GM18498 (cell line): ENCODE measurements around the gene ELOVL5.
"Not testable (repeated sequence)": the region's sequence is repeated elsewhere in the genome, so short reads cannot be mapped to it uniquely, and the experiment has no call there.

Source experiments
- ATAC-seq: cut with Tn5 transposase; IDR thresholded peaks from one replicate; pipeline ENCODE4 v1.9.1; 2021; ENCODE audit warnings: mild to moderate bottlenecking, moderate library complexity; ENCODE audit not compliant: unreplicated experiment

Gene ELOVL5

GRCh38 chr6:53330137-53330536, 18.6 kb downstream of the ELOVL5 start:
- ATAC-seq: no peak

DNA sequence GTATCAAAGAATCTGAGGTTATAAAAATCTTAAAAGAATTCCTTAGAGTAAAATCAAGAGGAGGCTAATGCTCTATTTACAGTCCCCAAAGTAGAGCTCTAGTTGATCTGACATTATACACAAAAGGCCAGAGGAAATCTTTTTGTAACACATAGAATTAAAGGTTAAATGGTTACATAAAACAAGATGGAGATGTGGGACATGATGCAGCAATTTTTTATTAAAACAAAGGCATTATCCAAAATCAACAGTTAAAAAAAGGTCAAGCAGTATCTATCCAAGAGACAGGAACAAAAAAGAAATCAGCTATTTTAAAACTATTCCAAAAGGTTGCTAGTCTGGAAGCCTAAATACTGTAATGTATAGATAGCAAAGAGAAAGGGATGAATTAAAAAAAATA, 20.4 kb downstream of the ELOVL5 start:
- no peak for ATAC-seq

GRCh38 chr6:53327017-53327395, 21.7 kb downstream of the ELOVL5 start:
- ATAC-seq: no peak

DNA sequence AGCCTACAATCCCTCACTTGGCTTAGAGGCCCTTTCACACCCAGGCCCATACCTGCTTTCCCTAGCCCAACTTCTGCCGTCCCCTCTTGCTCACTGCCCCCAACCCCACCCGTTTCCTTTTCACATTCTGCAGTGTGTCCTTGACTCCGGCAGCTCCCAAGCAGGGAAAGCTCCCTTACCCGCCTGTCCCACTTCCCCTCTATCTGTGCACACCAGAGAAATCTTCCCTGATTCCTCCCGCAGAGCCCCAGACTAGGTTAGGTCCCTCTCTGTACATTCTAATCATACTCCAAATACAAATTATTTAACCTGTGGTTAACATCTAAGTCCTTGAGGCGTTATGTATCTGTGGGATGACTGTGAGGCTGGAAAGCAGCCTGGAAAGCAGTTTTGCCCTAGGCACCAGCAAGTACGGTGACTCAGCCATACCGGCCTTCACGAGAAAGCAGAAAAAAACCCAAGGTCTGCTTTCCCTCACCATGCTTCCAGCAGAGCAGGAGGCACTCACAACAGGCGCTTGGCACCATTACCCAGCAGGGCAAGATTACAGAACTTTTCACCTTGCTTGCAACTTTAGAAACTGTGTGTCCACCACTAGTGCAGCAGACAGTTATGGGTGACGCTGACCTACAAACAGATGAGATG, 22.3 kb downstream of the ELOVL5 start:
- no peak for ATAC-seq

DNA sequence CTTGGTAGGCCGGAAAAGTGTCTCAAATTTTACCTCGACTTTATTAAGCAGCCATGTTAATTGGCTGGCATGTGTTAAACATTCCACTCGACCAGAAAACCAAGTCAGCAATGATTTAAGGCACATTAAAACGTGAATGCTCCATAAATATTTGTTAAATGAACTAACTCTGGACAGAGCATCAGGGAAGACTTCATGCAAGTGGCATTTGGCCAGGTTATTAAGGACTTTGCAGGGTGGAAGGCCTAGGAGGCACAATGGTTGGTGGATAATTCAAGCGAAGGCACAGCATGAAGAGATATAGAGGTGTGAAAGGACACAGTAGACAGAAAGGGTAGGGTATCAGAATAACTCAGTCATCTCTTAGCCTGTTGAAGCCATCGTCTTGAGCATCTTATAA, 23.0 kb downstream of the ELOVL5 start:
- ATAC-seq: no peak

DNA sequence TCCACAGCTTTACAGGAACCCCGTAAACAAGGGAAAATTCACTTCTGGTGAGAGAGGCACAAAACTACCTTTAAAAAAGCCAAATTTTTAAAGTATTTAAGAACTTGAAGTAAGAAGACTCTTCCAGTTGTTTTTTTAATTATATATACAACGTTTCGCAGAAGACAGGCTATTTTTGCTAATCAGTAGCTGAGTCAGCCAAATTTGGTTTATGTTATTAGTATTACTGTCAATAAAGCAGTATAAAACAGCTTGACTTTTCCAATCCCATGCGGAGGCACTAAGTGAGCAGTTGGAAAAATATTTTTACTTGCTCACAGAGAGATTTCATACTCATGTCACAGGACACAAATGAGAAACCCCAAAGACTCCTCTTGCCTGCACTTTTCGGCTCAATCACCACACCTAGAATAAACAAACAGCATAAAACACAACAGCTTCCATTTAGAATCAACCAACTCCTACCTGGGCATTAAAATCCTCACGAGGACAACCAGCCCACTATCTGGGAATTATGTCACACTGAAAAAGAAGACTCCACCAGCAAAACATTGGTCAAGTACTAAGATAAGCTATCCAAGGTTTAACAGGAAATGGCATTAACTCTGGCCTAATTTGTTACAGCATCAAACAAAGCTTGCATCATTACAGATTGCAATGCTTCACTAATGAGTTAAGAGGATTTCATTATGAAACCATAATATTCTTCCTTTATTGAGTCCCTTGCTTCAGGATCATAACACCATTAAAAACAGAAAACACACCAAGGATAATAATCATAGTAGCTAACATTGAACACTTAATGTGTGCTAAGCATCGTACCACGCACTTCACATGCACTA, 26.3 kb downstream of the ELOVL5 start:
- no peak for ATAC-seq

GRCh38 chr6:53321701-53322100, 27.0 kb downstream of the ELOVL5 start:
- no peak for ATAC-seq

DNA sequence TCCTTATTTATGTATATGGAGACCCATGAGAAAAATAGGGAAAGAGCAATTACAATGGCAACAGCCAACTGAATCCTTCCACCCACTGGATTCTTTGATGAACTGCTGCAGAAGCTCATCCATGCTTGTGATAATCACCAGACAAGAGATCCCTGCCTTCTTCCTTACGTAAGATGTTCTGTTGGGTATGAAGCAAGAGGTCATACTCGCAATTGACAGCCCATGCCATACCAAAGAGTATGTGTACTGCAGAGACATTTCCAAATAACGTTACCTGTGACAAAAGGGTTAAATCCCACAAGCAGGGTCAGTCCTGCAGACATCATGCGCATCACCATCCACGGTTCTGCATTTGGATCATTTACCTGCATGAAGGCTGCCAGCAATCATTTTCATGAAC, 27.8 kb downstream of the ELOVL5 start:
- ATAC-seq: no peak

- ATAC-seq: no peak
These were observed 30.3 kb downstream of the ELOVL5 start for GRCh38 chr6:53318429-53318828.

DNA sequence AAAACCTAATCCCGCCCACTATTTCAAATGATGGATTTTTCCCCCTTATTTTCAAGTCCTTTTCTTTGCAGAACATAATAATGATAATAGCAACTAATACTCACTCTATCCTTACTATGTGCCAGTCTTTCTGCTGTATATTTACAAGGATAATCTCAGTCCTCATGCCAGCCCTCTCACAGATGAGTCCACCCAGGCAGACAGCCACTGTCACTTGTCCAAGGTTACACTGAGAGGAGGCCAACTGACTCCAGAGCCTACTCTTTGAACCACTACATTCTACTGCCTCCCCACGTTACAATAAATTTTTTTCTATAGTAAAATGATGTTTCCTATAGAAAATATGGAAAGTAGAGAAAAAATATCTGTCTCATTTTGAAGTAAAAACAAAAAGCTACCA, 30.9 kb downstream of the ELOVL5 start:
- ATAC-seq: no peak

DNA sequence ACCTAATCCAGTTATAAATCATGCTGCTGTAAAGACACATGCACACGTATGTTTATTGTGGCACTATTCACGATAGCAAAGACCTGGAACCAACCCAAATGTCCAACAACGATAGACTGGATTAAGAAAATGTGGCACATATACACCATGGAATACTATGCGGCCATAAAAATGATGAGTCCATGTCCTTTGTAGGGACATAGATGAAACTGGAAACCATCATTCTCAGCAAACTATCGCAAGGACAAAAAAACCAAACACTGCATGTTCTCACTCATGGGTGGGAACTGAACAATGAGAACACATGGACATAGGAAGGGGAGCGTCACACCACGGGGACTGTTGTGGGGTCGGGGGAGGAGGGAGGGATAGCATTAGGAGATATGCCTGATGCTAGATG, 31.5 kb downstream of the ELOVL5 start:
- ATAC-seq: not testable (repeated sequence)

DNA sequence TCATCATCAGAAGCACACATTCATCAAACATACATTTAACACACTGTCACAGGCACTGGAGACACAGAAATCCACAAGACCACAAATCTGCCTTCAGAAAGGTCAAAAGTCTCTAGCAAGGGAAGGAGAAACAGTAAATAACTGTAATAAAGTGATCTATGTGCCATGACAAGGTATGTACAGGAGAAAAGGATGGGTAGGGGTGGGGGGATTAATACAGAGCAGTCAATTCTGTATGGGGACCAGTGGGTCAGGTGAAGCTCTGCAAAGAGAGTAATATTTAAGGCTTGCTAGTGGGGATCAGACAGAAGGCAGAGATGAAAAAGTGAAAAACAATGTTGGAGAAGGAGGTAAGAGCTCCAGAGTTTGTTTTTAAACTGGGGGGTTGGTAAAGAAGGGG, 32.6 kb downstream of the ELOVL5 start:
- ATAC-seq: no peak

DNA sequence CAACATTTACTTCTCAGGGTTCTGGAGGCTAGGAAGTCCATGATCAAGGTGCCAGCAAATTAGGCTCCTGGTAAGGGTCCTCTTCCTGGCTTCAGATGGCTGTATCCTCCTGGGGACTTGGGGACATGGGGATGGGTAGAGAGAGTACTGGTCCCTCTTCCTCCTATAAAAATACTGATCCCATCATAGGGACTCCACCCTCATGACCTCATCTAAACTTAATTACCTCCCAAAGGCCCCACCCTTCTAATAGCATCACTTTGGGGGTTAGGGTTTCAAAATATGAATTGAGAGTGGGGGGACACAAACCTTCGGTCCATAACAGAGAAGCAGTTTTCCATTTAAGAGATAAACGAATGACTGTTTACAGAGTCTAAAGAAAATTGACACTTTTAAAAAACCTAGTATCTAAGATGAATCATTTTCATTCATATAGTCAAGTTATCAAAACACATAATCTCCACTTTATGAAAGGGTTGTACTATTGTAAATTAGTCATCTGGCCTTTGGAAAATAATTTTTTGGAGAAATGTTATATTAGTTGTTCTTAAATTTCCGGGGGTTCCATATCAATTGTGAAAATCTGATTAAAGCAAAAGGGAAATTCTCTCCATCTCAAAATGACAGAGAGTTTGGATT, 33.5 kb downstream of the ELOVL5 start:
- no peak for ATAC-seq

DNA sequence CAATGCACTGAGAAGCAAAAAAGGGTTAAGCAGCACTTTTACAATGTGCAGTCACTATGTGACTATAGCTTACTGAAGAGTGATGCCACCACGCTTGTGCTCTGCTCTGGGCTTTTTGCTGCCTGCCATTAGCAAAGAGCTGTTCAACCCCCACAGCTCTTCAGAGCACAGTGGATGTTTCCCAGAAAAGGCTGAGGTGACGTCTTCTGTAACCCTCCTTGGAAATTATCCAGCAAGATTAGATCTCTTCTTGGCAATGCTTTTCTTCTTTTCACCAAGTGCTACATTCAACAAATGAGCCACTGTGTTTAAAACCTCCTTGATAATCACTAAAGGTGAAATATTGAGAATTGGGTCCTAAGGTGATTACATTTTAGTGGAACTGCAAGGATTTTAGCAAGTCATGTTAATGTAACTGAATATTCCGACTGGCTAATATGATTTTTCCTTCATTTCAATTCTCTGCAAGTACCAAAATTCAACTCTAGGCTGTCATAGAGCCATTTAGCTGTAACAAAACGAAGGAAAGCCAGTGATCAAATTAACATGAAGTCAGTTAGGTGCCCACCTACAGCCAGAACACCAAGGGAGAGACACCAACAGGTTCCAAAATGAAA, 34.9 kb downstream of the ELOVL5 start:
- ATAC-seq: no peak

DNA sequence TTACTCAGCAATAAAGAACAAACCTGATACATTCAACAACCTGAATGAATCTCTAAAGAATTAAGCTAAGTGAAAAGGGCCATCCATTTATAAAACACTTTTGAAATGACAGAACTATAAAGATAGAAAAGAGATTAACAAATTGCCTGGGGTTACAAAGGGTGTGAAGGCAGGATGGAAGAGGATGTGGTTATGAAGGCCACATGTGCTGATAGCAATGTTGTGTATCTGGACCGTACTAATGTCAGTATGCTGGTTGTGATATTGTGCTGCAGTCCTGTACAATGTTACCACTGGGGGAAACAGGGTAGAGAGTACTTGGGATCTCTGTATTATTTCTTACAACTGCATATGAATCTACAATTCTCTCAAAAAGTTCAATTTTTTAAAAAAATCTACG, 36.4 kb downstream of the ELOVL5 start:
- ATAC-seq: peak; percentile 36

GRCh38 chr6:53311586-53311935, 37.2 kb downstream of the ELOVL5 start:
- no peak for ATAC-seq

DNA sequence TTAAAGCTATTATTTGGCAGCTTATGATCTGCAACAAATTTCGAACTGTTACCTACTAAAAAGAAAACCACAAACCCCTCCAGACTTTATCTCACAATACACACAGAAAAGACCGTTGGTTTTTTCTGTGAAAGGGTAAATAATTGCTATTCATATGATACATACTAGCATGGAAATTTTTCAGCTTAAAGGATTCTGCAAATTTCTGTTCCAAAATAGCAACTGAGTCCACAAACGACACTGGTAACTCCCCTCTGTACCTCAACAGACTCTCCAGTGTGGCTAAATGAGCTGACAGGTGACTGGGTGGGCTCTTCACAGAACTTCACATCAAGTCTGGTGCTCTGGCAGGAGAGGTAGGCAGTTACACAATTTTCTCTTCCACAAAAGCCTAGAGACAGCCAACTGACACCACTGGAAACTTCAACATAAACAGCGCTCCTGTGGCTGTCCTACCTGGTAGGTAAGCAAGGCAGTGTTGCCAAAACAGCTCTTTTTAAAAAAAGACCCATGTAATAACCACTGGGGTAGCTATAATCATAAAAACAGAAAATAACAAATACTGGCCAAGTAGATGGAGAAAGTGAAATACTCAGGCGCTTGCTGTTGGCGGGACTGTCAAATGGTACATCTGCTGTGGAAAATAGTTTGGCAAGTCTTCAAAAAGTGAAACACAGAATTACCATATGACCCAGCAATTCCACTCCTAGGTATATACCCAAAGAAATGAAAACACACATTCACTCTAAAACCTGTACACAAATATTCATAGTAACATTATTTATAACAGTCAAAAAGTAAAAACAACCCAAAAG, 37.8 kb downstream of the ELOVL5 start:
- ATAC-seq: no peak

DNA sequence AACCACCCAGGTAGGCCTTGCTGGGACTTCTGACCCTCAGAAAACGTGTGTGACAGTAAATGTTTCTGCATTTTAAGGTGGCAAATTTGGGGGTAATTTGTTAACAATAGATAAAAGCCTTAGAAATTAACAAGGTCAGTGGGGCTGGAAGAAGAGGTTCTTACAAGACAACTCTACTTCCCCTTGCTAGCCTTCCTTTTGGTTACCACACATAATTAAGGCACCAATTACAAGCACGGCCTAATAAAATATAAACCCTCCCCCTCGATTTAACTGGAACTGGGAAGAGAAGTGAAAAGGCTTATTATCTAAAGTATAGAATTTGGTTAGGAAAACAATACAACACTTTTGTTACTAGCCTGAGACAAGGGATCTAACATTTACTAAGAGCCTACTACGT, 38.8 kb downstream of the ELOVL5 start:
- ATAC-seq: peak; percentile 9

DNA sequence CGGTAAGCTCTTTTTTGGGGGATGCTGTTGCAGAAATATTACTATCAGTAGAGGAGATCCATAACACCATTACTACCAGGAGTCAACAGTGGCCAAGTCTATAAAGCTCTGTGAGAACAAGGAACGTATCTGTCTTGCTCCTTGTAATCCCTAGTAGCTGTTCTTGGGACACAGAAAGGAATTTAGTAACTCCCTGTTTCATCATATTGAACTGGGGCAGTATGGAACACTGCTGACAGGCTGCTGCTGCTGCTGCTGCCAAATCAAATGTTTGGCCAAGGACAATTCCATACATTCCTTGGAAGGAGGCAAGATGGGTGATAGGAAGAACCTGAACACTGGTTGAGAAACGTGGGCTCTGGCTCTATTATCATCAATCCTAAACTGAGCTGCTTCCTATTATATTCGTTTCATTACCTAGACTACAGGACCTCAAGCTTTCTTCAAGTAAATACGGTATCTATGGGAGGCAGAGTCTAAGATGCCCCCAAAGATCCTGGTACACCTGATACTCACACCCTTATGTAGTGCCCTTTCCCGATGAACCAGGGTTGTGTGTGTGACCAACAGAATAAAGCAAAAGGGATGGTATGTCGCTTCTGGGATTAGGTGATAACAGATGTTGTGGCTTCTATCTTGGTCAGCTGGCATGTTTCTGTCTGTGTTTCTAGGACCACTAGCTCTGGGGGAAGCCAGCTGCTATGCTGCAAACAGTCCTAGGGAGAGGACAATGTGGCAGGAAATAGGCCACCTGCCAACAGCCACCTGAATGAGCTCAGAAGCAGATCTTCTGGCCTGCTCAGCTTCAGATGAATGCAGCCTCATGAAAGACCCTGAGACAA, 39.5 kb downstream of the ELOVL5 start:
- peak; percentile 71 for ATAC-seq

- ATAC-seq: peak; percentile 64
These were observed 41.9 kb downstream of the ELOVL5 start for GRCh38 chr6:53306819-53307347.
